ENCODE data around the gene LRRN2.

DNA sequence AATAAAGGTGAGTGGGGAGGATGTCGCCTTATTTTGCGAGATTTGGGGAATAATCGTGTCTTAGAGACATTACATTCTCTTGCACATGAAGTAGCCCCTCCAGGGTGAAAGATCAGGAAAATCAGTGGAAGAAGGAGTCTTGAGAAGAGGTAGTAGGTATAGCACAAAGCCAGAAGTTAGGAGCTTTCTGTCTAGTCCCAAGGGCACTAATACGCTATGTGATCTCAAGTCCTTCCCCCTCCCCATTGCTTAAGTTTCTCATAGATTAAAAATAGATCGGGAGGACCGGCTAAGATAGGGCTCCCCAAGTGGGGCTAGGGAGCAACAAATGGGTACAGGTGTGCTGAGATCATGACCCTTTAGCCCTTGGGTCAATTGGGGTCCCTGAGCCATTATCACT lies 13.5 kb downstream of the LRRN2 start:
- TF ChIP-seq, protein P1, sequence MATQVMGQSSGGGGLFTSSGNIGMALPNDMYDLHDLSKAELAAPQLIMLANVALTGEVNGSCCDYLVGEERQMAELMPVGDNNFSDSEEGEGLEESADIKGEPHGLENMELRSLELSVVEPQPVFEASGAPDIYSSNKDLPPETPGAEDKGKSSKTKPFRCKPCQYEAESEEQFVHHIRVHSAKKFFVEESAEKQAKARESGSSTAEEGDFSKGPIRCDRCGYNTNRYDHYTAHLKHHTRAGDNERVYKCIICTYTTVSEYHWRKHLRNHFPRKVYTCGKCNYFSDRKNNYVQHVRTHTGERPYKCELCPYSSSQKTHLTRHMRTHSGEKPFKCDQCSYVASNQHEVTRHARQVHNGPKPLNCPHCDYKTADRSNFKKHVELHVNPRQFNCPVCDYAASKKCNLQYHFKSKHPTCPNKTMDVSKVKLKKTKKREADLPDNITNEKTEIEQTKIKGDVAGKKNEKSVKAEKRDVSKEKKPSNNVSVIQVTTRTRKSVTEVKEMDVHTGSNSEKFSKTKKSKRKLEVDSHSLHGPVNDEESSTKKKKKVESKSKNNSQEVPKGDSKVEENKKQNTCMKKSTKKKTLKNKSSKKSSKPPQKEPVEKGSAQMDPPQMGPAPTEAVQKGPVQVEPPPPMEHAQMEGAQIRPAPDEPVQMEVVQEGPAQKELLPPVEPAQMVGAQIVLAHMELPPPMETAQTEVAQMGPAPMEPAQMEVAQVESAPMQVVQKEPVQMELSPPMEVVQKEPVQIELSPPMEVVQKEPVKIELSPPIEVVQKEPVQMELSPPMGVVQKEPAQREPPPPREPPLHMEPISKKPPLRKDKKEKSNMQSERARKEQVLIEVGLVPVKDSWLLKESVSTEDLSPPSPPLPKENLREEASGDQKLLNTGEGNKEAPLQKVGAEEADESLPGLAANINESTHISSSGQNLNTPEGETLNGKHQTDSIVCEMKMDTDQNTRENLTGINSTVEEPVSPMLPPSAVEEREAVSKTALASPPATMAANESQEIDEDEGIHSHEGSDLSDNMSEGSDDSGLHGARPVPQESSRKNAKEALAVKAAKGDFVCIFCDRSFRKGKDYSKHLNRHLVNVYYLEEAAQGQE (IDR thresholded peaks at IDR 0.05; ENCODE audit: low read depth): no peak
- TF ChIP-seq, protein P2, sequence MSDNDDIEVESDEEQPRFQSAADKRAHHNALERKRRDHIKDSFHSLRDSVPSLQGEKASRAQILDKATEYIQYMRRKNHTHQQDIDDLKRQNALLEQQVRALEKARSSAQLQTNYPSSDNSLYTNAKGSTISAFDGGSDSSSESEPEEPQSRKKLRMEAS (IDR thresholded peaks at IDR 0.05): no peak
- TF ChIP-seq EGR1 (IDR thresholded peaks at IDR 0.05): no peak
- TF ChIP-seq CEBPB (IDR thresholded peaks at IDR 0.05): no peak
- TF ChIP-seq, protein P3, sequence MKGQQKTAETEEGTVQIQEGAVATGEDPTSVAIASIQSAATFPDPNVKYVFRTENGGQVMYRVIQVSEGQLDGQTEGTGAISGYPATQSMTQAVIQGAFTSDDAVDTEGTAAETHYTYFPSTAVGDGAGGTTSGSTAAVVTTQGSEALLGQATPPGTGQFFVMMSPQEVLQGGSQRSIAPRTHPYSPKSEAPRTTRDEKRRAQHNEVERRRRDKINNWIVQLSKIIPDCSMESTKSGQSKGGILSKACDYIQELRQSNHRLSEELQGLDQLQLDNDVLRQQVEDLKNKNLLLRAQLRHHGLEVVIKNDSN (IDR thresholded peaks at IDR 0.05): no peak
- TF ChIP-seq TEAD4 (IDR thresholded peaks at IDR 0.05): no peak
- no peak for TF ChIP-seq RAD21 (IDR thresholded peaks at IDR 0.05; ENCODE audit: low read depth)
- no peak for TF ChIP-seq TCF12 (IDR thresholded peaks at IDR 0.05; ENCODE audit: low read depth)

All from Ishikawa (cell line).